ACC112 (cell line): ENCODE data around the gene ABAT.

Source experiments
- H2AFZ ChIP-seq: fragments of 200-600 bp; sonication (generic); one replicate; pipeline ENCODE4 v1.6.0; 2017; ENCODE audit warnings: antibody characterized with exemption, low read length; ENCODE audit not compliant: unreplicated experiment
- H3K27ac ChIP-seq: fragments of 200-600 bp; sonication (generic); 2 replicates; pipeline ENCODE4 v1.5.1; 2014; ENCODE audit warnings: low read depth, mild to moderate bottlenecking, antibody characterized with exemption, low read length, moderate library complexity
- H3K27me3 ChIP-seq: fragments of 200-600 bp; sonication (generic); 2 replicates; pipeline ENCODE4 v1.6.1; 2014; ENCODE audit warnings: mild to moderate bottlenecking, antibody characterized with exemption, low read length, moderate library complexity, mixed read lengths; ENCODE audit not compliant: insufficient read depth
- H3K36me3 ChIP-seq: fragments of 200-600 bp; sonication (generic); 2 replicates; pipeline ENCODE4 v1.6.1; 2016; ENCODE audit warnings: mild to moderate bottlenecking, antibody characterized with exemption, low read length, moderate library complexity, mixed read lengths; ENCODE audit not compliant: insufficient read depth
- H3K4me1 ChIP-seq: fragments of 200-600 bp; sonication (generic); one replicate; pipeline ENCODE4 v1.6.1; 2016; ENCODE audit warnings: low read length, mixed read lengths; ENCODE audit not compliant: insufficient read depth, unreplicated experiment, control insufficient read depth
- H3K4me3 ChIP-seq: fragments of 200-600 bp; sonication (generic); 2 replicates; pipeline ENCODE4 v1.5.1; 2014; ENCODE audit warnings: mild to moderate bottlenecking, low read depth, low read length
- H3K79me2 ChIP-seq: fragments of 200-600 bp; sonication (generic); one replicate; pipeline ENCODE4 v1.6.0; 2016; ENCODE audit warnings: low read length; ENCODE audit not compliant: control insufficient read depth, unreplicated experiment, insufficient read depth

ABAT gene

DNA sequence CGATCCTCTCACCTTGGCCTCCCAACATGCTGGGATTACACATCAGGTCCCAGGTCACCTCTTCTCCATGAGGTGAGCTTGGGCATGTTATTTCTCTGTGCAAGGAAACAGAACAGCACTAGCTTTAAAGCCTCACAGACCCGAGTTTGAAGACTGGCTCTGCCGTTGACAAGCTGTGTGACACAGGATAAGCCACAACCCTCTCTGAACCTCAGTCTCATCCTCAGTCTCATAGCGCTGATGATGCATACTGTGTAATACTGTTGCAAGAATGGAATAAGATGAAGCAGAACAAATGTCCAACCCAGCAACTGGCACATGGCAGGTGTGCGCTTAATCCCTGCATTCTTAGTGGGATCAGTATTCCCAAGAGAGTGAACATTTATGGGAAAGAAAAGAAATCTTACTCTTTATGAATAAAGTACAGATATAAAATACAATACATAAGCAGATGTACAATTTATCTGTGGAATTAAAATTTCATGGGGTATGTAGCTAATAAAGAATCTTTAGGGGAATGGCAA lies 43.5 kb downstream of the ABAT start:
- Histone ChIP-seq H3K36me3 (no peaks in the 10 kb centered on the region), H2AFZ (no peak overlapping the region), H3K27me3 (peaks cover 85% of the 10 kb centered on the region), H3K4me1 (no peaks in the 10 kb centered on the region), H3K79me2 (no peaks in the 10 kb centered on the region), H3K4me3 (no peak overlapping the region), H3K27ac (no peak overlapping the region)

DNA sequence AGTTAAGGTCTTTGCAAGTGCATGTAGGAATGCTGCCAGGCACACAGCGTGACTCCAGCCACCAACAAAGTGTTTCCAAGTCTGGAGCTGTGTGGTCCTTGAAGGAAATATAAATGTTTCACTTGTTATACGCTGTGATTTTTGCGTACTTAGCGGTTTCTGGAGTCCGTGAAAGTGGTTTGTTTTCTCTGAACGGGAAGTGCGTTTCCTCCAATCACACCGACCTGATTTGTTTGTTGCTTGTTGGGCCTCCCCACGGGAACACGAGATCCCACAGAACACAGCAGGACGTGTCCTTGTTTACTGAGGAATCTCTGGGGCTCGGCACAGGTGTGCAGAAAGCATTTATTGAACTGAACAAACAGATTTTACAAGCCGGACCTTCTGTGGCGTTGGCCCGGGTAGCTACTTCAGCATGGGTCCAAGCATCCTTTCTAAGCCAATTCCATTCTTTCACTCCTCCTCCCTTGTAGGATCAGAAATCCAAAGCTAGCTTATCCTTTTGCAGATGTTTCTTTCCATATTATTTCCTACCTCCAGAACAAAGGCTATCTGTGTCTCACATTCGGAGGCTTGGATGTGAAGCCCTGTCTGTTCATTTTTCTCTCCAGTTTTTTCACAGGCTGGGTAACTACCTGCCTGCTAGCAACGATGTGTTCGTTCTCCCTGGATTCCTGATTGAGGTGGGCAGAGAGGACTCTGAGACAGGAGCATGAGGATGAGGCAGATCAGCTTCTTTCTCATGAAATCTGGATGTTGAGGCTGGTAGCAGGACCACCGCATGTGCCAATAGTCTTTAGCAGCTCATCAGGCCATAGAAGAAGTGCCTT lies 44.6 kb downstream of the ABAT start:
- no peak overlapping the region for H3K4me3 ChIP-seq
- H3K27ac ChIP-seq = no peak overlapping the region
- no peaks in the 10 kb centered on the region for H3K79me2 ChIP-seq
- no peaks in the 10 kb centered on the region for H3K36me3 ChIP-seq
- H2AFZ ChIP-seq = no peak overlapping the region
- H3K27me3 ChIP-seq = peaks cover 79% of the 10 kb centered on the region
- H3K4me1 ChIP-seq = no peaks in the 10 kb centered on the region

DNA sequence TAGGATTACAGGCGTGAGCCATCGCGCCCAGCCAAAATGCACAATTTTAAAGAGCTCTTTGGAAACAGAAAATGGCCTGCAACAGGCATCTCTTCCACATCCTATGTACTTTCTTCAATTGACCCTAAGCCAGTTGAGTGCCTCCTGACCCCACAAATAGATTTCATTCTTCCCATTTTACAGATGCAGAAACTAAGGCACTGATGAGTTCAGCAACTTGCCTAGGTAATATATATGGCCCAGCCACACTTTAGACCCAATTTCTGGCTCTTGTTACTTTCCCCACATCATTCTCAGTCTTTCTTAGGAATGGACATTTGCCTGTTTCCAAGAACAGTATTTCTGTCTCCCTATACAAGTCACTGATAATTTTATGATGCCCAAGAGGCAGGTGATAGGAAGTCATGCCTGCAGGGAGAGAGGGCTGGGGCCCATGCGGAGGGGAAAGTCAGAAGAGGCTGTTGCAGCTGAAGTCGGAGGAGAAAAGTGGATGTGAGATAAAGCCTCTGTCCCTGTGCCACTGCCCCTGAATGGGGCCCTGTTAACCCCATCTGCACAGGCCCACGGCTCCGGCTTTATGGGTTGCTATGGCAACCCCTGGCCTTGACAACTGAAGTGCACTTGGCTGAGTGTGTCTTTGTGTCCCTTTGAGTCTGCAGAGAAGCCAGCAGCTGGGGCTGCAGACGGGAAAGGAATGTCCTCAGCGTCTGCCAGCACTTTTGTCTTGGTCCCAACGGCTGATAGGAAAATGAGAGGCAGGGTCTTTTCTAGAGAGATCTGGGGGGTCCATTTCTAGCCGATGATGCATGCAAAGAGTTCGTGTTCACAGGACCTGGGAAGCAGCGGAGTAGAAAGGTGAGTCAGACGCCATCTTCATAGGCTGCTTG lies 45.9 kb downstream of the ABAT start:
- Histone ChIP-seq H3K27me3 (peaks cover 69% of the 10 kb centered on the region), H2AFZ (no peak overlapping the region), H3K4me1 (no peaks in the 10 kb centered on the region), H3K27ac (no peak overlapping the region), H3K79me2 (no peaks in the 10 kb centered on the region), H3K36me3 (no peaks in the 10 kb centered on the region), H3K4me3 (no peak overlapping the region)

DNA sequence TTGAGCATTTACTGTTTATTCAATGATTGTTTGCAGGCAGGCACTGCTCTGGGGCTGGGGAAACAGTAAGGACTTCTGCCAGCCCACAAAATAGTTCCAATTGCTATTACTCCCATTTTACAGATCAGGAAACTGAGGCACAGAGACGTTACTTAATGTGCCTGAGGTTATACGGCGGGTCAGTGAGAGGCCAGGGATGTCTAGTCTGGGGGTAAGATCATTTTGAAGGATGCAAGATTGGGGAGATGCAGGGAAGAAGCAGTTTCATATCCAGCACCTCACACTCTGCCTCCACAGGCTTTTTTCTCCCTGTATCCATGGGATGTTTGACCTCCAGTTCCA lies 46.5 kb downstream of the ABAT start:
- Histone ChIP-seq H3K4me3 (no peak overlapping the region), H2AFZ (no peak overlapping the region), H3K27me3 (peaks cover 66% of the 10 kb centered on the region), H3K79me2 (no peaks in the 10 kb centered on the region), H3K4me1 (no peaks in the 10 kb centered on the region), H3K27ac (no peak overlapping the region), H3K36me3 (no peaks in the 10 kb centered on the region)

DNA sequence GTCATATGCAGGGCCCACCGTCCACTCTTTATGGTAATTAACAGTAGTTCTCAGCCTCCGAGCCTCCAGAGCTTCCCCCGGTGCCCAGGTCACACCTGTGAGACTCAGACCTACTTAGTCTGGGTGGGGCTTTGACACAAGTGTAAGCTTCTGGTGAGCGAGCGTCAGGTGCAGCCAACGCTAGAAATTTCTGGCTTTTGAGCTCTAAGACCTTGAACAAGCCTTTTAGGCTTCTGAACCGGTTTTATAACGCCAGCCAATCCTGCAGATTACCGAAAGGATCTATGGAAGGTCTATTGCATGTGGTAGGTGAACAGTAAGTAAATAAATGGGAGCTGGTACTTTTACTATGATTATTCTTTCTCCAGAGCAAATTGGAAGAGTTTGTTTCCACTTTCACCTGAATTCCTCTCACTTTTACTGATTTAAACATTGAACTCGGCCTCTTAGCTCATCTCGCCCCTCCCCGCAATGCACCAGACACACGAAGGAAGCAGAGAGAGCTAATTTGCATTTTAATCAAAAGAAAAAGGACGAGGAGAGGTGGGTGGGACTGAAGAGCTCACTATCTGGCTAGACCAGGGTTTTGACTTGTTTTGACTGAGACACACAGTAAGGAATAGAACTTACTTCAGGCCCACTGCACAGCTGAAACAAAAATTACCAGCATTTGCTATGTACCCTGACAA lies 47.1 kb downstream of the ABAT start:
- no peak overlapping the region for H3K4me3 ChIP-seq
- no peaks in the 10 kb centered on the region for H3K79me2 ChIP-seq
- H2AFZ ChIP-seq = no peak overlapping the region

DNA sequence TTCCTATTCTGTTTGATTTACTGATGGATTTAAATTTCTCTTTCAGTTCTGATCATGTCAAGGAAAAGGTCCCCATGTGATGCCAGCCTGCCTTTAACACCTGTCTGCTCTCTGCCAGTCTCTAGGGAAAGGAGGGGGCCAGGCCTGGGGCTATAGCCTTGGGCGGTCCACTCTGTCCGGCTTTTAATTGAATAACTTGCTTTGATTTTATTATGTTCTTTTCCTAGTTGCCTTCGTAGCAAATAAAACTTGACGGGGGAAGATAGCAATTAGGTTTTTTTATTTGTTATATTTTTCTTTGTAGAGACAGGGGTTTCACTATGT lies 47.6 kb downstream of the ABAT start:
- Histone ChIP-seq H3K4me1 (no peaks in the 10 kb centered on the region), H3K27me3 (peaks cover 69% of the 10 kb centered on the region), H3K36me3 (no peaks in the 10 kb centered on the region), H2AFZ (no peak overlapping the region), H3K27ac (no peak overlapping the region), H3K79me2 (no peaks in the 10 kb centered on the region), H3K4me3 (no peak overlapping the region)

More for the DNA sequence above, 47.1 kb downstream of the ABAT start:
- no peak overlapping the region for H3K27ac ChIP-seq
- peaks cover 63% of the 10 kb centered on the region for H3K27me3 ChIP-seq
- no peaks in the 10 kb centered on the region for H3K36me3 ChIP-seq
- H3K4me1 ChIP-seq = no peaks in the 10 kb centered on the region

DNA sequence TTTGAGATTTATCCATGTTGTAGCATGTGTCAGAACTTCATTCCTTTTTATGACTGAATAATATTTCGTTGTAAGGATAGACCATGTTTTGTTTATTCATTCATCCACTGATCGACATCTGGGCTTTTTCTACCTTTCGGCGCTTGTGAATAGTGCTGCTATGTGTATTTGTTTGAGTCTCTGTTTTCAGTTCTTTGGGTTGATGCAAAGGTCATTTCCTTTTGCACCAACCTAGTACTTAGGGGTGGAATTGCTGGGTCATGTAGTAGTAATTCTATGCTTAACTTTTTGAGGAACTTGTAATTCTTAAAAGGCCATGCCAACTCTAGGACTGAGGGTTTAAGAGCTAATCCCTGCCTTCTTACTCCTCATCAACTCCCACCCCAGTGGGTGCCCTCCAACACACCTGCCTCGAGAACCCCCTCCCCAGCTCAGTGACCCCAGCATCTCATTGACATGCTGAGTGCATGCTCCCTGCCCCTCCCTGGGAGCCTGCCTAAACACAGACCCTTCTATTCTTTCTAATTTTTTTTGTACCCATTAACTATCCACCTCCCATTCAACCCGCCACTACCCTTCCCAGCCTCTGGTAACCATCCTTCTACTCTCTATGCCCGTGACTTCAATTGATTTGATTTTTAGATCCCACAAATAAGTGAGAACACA lies 51.2 kb downstream of the ABAT start:
- Histone ChIP-seq H3K36me3 (no peaks in the 10 kb centered on the region), H3K27ac (no peak overlapping the region), H3K4me1 (no peaks in the 10 kb centered on the region), H3K4me3 (no peak overlapping the region), H2AFZ (no peak overlapping the region), H3K27me3 (peaks cover 56% of the 10 kb centered on the region), H3K79me2 (no peaks in the 10 kb centered on the region)

DNA sequence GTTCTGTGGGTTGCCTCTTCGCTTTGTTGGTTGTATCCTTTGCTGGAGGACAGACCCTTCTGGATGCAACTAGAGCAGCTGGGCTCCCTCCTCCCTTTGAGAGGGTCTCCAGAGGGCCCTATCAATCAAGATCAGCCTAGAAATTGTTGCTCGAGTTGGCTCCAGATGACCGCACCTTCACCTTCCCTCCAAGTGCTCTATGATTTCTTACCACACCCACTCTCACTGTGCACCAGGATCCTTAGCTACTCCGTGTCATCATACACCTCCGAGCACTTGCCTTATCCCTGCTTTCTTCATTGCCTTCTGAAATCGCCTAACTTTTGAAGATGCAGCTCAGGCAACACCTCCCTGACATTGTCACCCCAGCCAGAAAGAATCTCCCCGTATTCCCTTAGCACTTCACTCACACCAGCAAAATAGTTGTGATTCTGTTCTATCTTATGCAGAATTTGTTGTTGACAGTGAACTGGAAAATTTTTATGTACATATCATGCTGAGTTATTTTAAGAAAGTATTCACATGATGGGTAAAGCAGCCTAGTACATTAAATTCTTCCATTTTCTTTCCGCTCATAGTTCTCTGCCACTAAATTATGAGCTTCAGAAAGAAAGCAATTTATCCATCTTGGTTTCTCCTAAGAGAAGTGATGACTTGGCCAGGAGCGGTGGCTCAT lies 52.9 kb downstream of the ABAT start:
- Histone ChIP-seq H3K4me3 (no peak overlapping the region), H3K27ac (no peak overlapping the region), H3K36me3 (no peaks in the 10 kb centered on the region), H3K4me1 (no peaks in the 10 kb centered on the region), H3K79me2 (no peaks in the 10 kb centered on the region), H3K27me3 (peaks cover 42% of the 10 kb centered on the region), H2AFZ (no peak overlapping the region)

DNA sequence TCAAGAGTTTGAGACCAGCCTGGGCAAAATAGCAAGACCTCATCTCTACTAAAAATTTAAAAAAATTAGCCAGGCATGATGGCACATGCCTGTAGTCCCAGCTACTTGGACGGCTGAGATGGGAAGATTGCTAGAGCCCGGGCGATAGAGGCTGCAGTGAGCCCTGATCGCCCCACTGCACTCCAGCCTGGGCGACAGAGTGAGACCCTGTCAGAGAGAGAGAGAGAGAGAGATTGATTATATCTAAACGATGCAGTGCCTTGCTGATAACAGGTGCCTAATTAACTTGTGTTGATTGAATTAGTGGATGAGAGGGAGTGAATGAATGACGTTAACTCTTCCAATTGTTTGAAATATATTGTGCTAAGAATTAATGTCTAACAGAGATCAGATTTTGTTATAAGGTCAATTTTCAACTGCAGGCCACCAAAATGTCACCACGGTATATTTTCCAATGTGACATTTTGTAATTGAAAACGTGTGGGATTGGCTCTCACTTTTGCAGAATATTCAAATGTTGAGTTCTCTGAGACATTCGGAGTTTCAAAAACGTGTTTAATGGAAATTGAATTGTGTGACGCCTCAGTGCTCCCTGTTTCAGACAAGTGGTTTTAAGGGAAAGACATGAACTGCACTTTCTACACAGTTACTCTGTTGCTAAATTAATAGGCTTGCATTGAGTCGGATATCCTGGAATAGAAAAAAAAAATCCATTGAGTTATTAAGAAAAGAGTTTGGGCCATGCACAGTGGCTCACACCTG lies 53.6 kb downstream of the ABAT start:
- Histone ChIP-seq H3K27me3 (peaks cover 36% of the 10 kb centered on the region), H3K36me3 (no peaks in the 10 kb centered on the region), H3K4me1 (no peaks in the 10 kb centered on the region), H3K79me2 (no peaks in the 10 kb centered on the region), H2AFZ (no peak overlapping the region), H3K4me3 (no peak overlapping the region), H3K27ac (no peak overlapping the region)
